Measurements from ENCODE around the gene LRRC34.

GRCh38 chr3:169861871-169862270 lies 49.2 kb upstream of the LRRC34 start:
- TF ChIP-seq, protein P1, sequence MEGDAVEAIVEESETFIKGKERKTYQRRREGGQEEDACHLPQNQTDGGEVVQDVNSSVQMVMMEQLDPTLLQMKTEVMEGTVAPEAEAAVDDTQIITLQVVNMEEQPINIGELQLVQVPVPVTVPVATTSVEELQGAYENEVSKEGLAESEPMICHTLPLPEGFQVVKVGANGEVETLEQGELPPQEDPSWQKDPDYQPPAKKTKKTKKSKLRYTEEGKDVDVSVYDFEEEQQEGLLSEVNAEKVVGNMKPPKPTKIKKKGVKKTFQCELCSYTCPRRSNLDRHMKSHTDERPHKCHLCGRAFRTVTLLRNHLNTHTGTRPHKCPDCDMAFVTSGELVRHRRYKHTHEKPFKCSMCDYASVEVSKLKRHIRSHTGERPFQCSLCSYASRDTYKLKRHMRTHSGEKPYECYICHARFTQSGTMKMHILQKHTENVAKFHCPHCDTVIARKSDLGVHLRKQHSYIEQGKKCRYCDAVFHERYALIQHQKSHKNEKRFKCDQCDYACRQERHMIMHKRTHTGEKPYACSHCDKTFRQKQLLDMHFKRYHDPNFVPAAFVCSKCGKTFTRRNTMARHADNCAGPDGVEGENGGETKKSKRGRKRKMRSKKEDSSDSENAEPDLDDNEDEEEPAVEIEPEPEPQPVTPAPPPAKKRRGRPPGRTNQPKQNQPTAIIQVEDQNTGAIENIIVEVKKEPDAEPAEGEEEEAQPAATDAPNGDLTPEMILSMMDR (conservative IDR thresholded peaks at IDR 0.05; ENCODE audit: low read depth, low read length): no peak
- TF ChIP-seq EZH2phosphoT487 (IDR thresholded peaks at IDR 0.05; ENCODE audit: borderline replicate concordance, low read length) (no peak), EZH2 (IDR thresholded peaks at IDR 0.05; ENCODE audit: low read length, unreplicated experiment) (no peak)
